GOT3 (cell line): ENCODE data around the gene KRTAP13-2.

ENCODE experiments used
- DNase-seq: peaks from one replicate; lab custom pipeline; 2025; ENCODE audit warnings: mixed read lengths; lab: John Stamatoyannopoulos, UW

Gene KRTAP13-2

DNA sequence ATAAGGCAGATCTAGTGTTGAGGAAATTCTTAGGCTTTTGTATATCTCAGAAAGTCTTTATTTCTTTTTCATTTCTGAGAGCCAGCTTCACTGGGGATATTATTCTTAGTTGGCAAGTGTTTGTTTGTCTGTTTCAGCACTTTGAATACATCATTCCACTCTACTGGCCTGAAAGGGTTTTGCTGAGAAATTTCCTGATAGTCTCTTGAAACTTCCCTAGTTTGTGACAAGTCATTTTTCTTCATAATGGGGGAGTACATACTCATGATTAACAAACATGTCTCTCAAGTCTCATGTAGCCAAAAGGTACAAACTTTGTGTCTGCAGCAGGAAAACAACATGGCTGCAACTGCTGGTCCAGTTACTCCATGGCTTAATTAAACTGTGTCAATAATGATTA, 45.7 kb downstream of the KRTAP13-2 start:
- no peak for DNase-seq
